Ascending aorta (tissue), 2 donors: ENCODE results near the gene NMT1. TPM values are rescaled to one million over a fixed set of nuclear protein-coding genes. Genes with fewer than 3 reads are reported as not detected.

Source experiments
- DNase-seq, 2 donors: peaks; one replicate each; pipeline ENCODE4 v3.0.0-alpha.2; 2019; ENCODE audit warnings: low spot score in 2 of 2
- H3K27ac ChIP-seq, 2 donors: fragments of 200-600 bp; sonication (generic); one replicate each; pipeline ENCODE4 v1.5.1; 2016 to 2017; ENCODE audit warnings: mild to moderate bottlenecking in 1 of 2
- H3K27me3 ChIP-seq: fragments of 200-600 bp; sonication (generic); one replicate; pipeline ENCODE4 v1.5.1; 2017
- H3K36me3 ChIP-seq, 2 donors: fragments of 200-600 bp; sonication (generic); one replicate each; pipeline ENCODE4 v1.5.1; 2016
- H3K4me1 ChIP-seq, 2 donors: fragments of 200-600 bp; sonication (generic); one replicate each; pipeline ENCODE4 v1.5.1; 2016 to 2017; ENCODE audit warnings: mild to moderate bottlenecking in 1 of 2
- H3K4me3 ChIP-seq, 2 donors: fragments of 200-600 bp; sonication (generic); one replicate each; pipeline ENCODE4 v1.5.1; 2016 to 2017; ENCODE audit warnings: mild to moderate bottlenecking in 1 of 2
- H3K9me3 ChIP-seq, 2 donors: fragments of 200-600 bp; sonication (generic); one replicate each; pipeline ENCODE4 v1.5.1; 2016
- CTCF ChIP-seq, 3 experiments: fragments of 200-600 bp in 2 of 3; fragments of 450-650 bp in 1 of 3; sonication (generic) in 2 of 3; IDR thresholded peaks; one replicate each; pipeline ENCODE4 v1.5.1; 2016 to 2019; ENCODE audit warnings: antibody characterized with exemption in 3 of 3, mild to moderate bottlenecking in 1 of 3, moderate library complexity in 1 of 3
- intact Hi-C: fragments of 100-400 bp; cut with DNase I; formaldehyde crosslinking; loops from one replicate; pipeline ENCODE4 v1.15.1; 2023
- total RNA-seq: library from RNA; depleted of rRNA; stranded (reverse); fragments of >200 nt; gene quantifications from one replicate; pipeline ENCODE4 v1.1.0, GENCODE V29; 2016

Gene NMT1
- total RNA-seq, 1 donor from 2014 or later: 89.7 TPM

DNA sequence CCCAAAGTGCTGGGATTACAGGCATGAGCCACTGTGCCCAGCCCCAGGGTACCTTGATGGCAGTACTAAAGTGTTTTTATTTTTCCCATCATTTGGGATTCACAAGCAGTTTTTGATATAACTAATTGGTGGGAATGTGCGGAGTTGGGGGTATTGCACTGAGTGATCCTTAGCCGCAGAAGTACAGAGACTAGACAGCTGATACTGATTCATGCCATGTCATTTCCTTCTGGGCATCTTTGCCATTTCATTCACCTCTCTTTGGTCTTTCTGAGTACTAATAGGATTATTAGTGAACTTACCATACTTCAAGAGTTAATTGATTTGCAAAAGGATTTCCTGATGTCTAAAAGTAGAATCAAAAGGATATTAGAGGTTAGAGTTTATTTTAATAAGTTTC lies 9.7 kb downstream of the NMT1 start:
- Histone ChIP-seq H3K4me3 (no peak overlapping the region), H3K4me1 (peaks cover 0 to 9% of the 10 kb centered on the region in 2 donors), H3K9me3 (no peaks in the 10 kb centered on the region), H3K27ac (no peak overlapping the region), H3K36me3 (peaks cover 27 to 32% of the 10 kb centered on the region in 2 donors), H3K27me3 (no peaks in the 10 kb centered on the region)
- intact Hi-C loops: no loop called here
- no peak for TF ChIP-seq CTCF (IDR thresholded peaks at IDR 0.05)
- DNase-seq: no peak

DNA sequence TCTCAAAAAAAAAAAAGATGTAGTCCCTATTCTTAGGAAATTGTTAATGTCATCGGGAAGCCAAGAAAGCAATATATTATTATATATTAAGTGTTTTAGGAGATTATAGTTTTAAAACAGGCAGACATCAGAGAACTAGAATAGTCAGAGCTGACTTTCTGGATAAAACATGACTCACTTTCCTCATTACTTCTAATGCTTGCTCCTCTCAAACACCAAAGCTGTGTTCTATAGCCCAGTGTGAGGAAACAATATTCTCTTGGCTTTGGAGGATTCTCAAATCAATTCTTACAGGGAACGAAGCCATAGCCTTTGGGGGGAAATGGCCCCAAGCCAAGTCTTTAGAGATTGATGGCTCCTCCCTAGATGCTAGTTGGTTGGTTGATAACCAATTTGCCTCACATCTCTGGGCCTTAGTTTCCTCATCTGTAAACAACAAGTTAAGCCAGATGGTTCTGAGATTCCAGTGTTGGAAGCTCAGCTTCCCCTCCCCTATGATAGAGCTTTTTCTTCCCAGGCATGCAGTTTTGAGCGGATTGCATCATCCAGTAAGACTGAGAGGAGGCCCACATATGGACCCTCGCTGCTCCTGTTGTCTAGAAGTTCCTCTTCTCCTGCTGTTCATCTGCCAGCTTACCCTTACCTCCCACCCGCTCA lies 12.4 kb downstream of the NMT1 start:
- no peak for TF ChIP-seq CTCF (IDR thresholded peaks at IDR 0.05)
- Histone ChIP-seq H3K36me3 (peaks cover 21 to 28% of the 10 kb centered on the region in 2 donors), H3K27ac (peak overlapping the region in 1 of 2 donors; percentile 46), H3K4me1 (peaks cover 0 to 20% of the 10 kb centered on the region in 2 donors), H3K9me3 (no peaks in the 10 kb centered on the region), H3K4me3 (no peak overlapping the region), H3K27me3 (no peaks in the 10 kb centered on the region)
- intact Hi-C loops: no loop called here
- no peak for DNase-seq

- intact Hi-C loops: no loop called here
- no peak overlapping the region for H3K4me3 ChIP-seq
- H3K9me3 ChIP-seq: no peaks in the 10 kb centered on the region
- H3K27ac ChIP-seq: peak overlapping the region; percentile 48 to 54
- DNase-seq: no peak
- no peak for TF ChIP-seq CTCF (IDR thresholded peaks at IDR 0.05)
- peaks cover 25 to 43% of the 10 kb centered on the region in 2 donors for H3K36me3 ChIP-seq
- peaks cover 0 to 20% of the 10 kb centered on the region in 2 donors for H3K4me1 ChIP-seq
- H3K27me3 ChIP-seq: no peaks in the 10 kb centered on the region
Measured at GRCh38 chr17:45077643-45078042, 16.5 kb downstream of the NMT1 start.

DNA sequence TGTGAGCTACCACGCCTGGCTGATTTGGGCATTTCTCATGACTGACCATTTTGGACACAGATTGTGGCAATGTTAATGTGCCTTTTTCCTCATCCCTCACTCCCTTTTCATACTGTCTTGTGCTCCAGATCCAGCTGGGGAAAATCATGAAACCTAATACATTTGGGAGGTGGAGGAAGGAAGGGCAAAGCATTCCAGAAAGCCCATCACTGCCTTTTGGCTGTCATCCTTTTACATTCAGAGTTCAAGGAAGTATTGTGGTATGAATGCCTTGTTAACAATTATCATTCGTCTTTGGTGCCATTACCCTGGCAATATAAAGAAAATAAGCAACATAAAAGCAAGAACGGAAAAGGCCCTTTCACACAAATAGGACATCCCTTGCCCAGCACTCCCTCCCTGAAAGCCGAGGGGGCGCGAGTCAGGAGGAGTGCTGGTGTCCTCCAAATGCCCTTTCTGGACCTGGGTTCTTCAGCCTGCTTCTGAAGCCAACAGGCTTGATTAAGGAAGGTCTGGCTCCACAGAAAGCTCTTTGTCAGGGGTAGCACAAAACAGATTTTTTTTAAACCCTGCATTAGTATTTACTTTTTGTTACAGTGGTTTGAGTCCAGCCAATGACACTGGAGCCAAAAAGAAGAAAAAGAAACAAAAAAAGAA lies 20.1 kb downstream of the NMT1 start:
- H3K27ac ChIP-seq: no peak overlapping the region
- peaks cover 0 to 10% of the 10 kb centered on the region in 2 donors for H3K4me1 ChIP-seq
- H3K36me3 ChIP-seq: peaks cover 39 to 62% of the 10 kb centered on the region in 2 donors
- no peak overlapping the region for H3K4me3 ChIP-seq
- H3K27me3 ChIP-seq: no peaks in the 10 kb centered on the region
- no peaks in the 10 kb centered on the region for H3K9me3 ChIP-seq
- TF ChIP-seq CTCF (IDR thresholded peaks at IDR 0.05): no peak
- intact Hi-C loops: no loop called here
- DNase-seq: no peak

- no peaks in the 10 kb centered on the region for H3K9me3 ChIP-seq
- H3K4me3 ChIP-seq: no peak overlapping the region
- intact Hi-C loops: no loop called here
- H3K4me1 ChIP-seq: peaks cover 23 to 45% of the 10 kb centered on the region in 2 donors
- TF ChIP-seq CTCF (IDR thresholded peaks at IDR 0.05): no peak
- no peak for DNase-seq
- no peaks in the 10 kb centered on the region for H3K27me3 ChIP-seq
- H3K27ac ChIP-seq: peak overlapping the region; percentile 76 to 87
- H3K36me3 ChIP-seq: peaks cover 61 to 83% of the 10 kb centered on the region in 2 donors
Measured at GRCh38 chr17:45086391-45086790, 25.3 kb downstream of the NMT1 start.
